ENCODE results near the gene EXOSC5.

DNA sequence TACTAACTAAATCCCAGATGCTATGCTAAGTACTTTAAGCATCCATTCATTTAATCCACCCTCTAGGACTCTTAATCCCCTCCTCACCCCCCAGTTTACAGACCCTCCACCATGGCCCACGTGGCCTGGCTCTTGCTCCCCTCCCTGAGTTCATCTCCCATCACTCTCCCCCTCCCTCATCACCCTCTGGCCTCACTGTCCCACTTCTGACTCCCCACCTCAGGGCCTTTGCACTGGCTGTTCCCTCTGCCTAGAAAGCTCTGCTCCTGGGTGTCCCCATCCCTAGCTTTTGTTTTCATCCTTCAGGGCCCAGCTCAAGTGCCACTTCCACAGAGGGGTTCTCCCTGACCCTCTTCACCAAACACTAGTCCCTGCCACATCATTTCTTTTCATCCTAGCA is 37.4 kb downstream of the EXOSC5 start:
- TF ChIP-seq POLR2A (IDR thresholded peaks at IDR 0.05; ENCODE audit: low read depth, low read length) (no peak), POU2F2 (IDR thresholded peaks at IDR 0.05; ENCODE audit: low read depth, low read length) (no peak), TAF1 (IDR thresholded peaks at IDR 0.05; ENCODE audit: low read depth, low read length) (no peak), PAX5 (IDR thresholded peaks at IDR 0.05; ENCODE audit: insufficient read depth, low read length, severe bottlenecking) (no peak), POLR2AphosphoS5 (IDR thresholded peaks at IDR 0.05; ENCODE audit: low read depth, low read length) (no peak)

All from GM12891 (cell line).